ENCODE data around the gene TNFRSF1A.

GRCh38 chr12:6336079-6336888 lies 5.6 kb downstream of the TNFRSF1A start:
- peak; percentile 89 to 90 for TF ChIP-seq POLR2AphosphoS5 (IDR thresholded peaks at IDR 0.05; ENCODE audit: insufficient read depth in 1 of 2, low read depth in 1 of 2)
- no peak for TF ChIP-seq CTCF (IDR thresholded peaks at IDR 0.05)
